HEK293T (cell line): Measurements from ENCODE around the gene CASQ2.

Source experiments
- CTCF ChIA-PET: fragments of 350-600 bp; formaldehyde crosslinking; extraction: SDS; loops from one replicate; lab custom pipeline; 2021; ENCODE audit warnings: antibody characterized with exemption, inconsistent platforms; lab: Yijun Ruan, JAX
- POLR2A ChIA-PET: fragments of 350-600 bp; formaldehyde crosslinking; extraction: SDS; loops from one replicate; lab custom pipeline; 2020; ENCODE audit warnings: antibody characterized with exemption, inconsistent platforms; lab: Yijun Ruan, JAX
- DNase-seq: peaks from one replicate; pipeline ENCODE4 v3.0.0; 2012; ENCODE audit warnings: mixed read lengths; ENCODE audit errors: extremely low spot score
- ARNT ChIP-seq: fragments of 450-650 bp; IDR thresholded peaks from 2 replicates; pipeline ENCODE4 v1.6.1; 2017; ENCODE audit warnings: mild to moderate bottlenecking
- BHLHE40 ChIP-seq: fragments of 450-650 bp; IDR thresholded peaks from 2 replicates; pipeline ENCODE4 v1.6.1; 2016; ENCODE audit warnings: mild to moderate bottlenecking, moderate library complexity, borderline replicate concordance
- CTBP1 ChIP-seq: fragments of 450-650 bp; IDR thresholded peaks from 2 replicates; pipeline ENCODE4 v1.6.1; 2016; ENCODE audit warnings: borderline replicate concordance
- ELF4 ChIP-seq: fragments of 450-650 bp; IDR thresholded peaks from 2 replicates; pipeline ENCODE4 v1.6.1; 2017; ENCODE audit warnings: antibody characterized with exemption
- FOXA1 ChIP-seq: fragments of 450-650 bp; IDR thresholded peaks from 2 replicates; pipeline ENCODE4 v1.6.1; 2016; ENCODE audit warnings: mild to moderate bottlenecking
- FOXK2 ChIP-seq: fragments of 450-650 bp; IDR thresholded peaks from 2 replicates; pipeline ENCODE4 v1.6.1; 2016; ENCODE audit warnings: mild to moderate bottlenecking
- FOXM1 ChIP-seq: fragments of 450-650 bp; IDR thresholded peaks from 2 replicates; pipeline ENCODE4 v1.6.1; 2017; ENCODE audit warnings: mild to moderate bottlenecking, borderline replicate concordance
- HDGF ChIP-seq: fragments of 450-650 bp; IDR thresholded peaks from 2 replicates; pipeline ENCODE4 v1.6.1; 2017; ENCODE audit warnings: antibody characterized with exemption, borderline replicate concordance
- L3MBTL2 ChIP-seq: fragments of 450-650 bp; conservative IDR thresholded peaks from 2 replicates; pipeline ENCODE4 v1.6.1; 2016; ENCODE audit warnings: mild to moderate bottlenecking
- LEF1 ChIP-seq: fragments of 450-650 bp; IDR thresholded peaks from 2 replicates; pipeline ENCODE4 v1.6.1; 2017; ENCODE audit warnings: mild to moderate bottlenecking, borderline replicate concordance
- NFRKB ChIP-seq: fragments of 450-650 bp; IDR thresholded peaks from 2 replicates; pipeline ENCODE4 v1.6.1; 2016; ENCODE audit warnings: mild to moderate bottlenecking, moderate library complexity
- PKNOX1 ChIP-seq: fragments of 450-650 bp; IDR thresholded peaks from 2 replicates; pipeline ENCODE4 v1.6.1; 2016
- SP1 ChIP-seq: fragments of 450-650 bp; IDR thresholded peaks from 2 replicates; pipeline ENCODE4 v1.6.1; 2017
- SUZ12 ChIP-seq: fragments of 450-650 bp; IDR thresholded peaks from 2 replicates; pipeline ENCODE4 v1.6.1; 2016; ENCODE audit warnings: mild to moderate bottlenecking
- TARDBP ChIP-seq: fragments of 450-650 bp; IDR thresholded peaks from 2 replicates; pipeline ENCODE4 v1.6.1; 2016
- ZNF384 ChIP-seq: fragments of 450-650 bp; IDR thresholded peaks from 2 replicates; pipeline ENCODE4 v1.6.1; 2016

Gene CASQ2

GRCh38 chr1:115677565-115677964, 90.9 kb downstream of the CASQ2 start:
- TF ChIP-seq SUZ12: no peak
- no peak for TF ChIP-seq LEF1
- no peak for TF ChIP-seq ARNT
- TF ChIP-seq TARDBP: no peak
- no peak for TF ChIP-seq FOXA1
- TF ChIP-seq PKNOX1: no peak
- no peak for TF ChIP-seq CTBP1
- TF ChIP-seq FOXM1: no peak
- no peak for TF ChIP-seq NFRKB
- no peak for TF ChIP-seq BHLHE40
- no peak for TF ChIP-seq L3MBTL2
- TF ChIP-seq FOXK2: no peak
- TF ChIP-seq ELF4: no peak
- TF ChIP-seq ZNF384: no peak
- no peak for TF ChIP-seq SP1
- no peak for TF ChIP-seq HDGF
- POLR2A ChIA-PET: no interaction called here
- DNase-seq: no peak
- CTCF ChIA-PET: interaction anchor here (0.5 kb wide), 1 partner anchor 806 kb away, joined by 3 read pairs; no protein-coding TSS in a partner anchor

DNA sequence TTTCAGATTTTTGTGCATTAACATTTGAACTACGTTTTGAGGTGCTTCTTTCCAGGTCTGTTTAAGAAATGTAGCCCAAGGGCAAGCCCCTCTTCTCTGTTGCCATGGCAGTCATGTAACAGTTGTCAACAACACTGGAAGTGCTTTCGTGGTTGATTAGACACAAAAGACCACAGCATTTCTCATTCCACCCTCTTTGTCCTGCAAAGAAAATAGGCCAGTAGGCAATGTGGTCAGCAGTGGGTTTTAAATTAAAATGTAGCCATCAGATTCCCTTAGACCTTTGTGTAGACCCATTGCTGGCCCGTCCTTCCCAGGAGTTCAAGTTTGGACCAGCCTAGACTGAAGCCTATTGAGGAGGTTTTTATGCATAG, 91.3 kb downstream of the CASQ2 start:
- ChIA-PET POLR2A (no interaction called here), CTCF (no interaction called here)
- DNase-seq: no peak
- no peak for TF ChIP-seq FOXK2
- no peak for TF ChIP-seq HDGF
- no peak for TF ChIP-seq ELF4
- TF ChIP-seq BHLHE40: no peak
- no peak for TF ChIP-seq FOXM1
- no peak for TF ChIP-seq CTBP1
- TF ChIP-seq TARDBP: no peak
- TF ChIP-seq PKNOX1: no peak
- no peak for TF ChIP-seq ZNF384
- TF ChIP-seq NFRKB: no peak
- no peak for TF ChIP-seq FOXA1
- TF ChIP-seq SP1: no peak
- no peak for TF ChIP-seq ARNT
- TF ChIP-seq SUZ12: no peak
- TF ChIP-seq L3MBTL2: no peak
- TF ChIP-seq LEF1: no peak

- no peak for DNase-seq
- CTCF ChIA-PET: no interaction called here
- TF ChIP-seq ZNF384 (no peak), TARDBP (no peak), SUZ12 (no peak), ELF4 (no peak), FOXM1 (no peak), CTBP1 (no peak), BHLHE40 (no peak), PKNOX1 (no peak), L3MBTL2 (no peak), LEF1 (no peak), NFRKB (no peak), SP1 (no peak), ARNT (no peak), HDGF (no peak), FOXK2 (no peak)
- POLR2A ChIA-PET: no interaction called here
Measured at GRCh38 chr1:115676498-115677181, 91.9 kb downstream of the CASQ2 start.

GRCh38 chr1:115672224-115673009, 96.1 kb downstream of the CASQ2 start:
- no peak for TF ChIP-seq SUZ12
- no peak for TF ChIP-seq PKNOX1
- no peak for TF ChIP-seq FOXM1
- no peak for TF ChIP-seq ZNF384
- TF ChIP-seq LEF1: no peak
- TF ChIP-seq SP1: no peak
- TF ChIP-seq FOXK2: no peak
- TF ChIP-seq BHLHE40: no peak
- TF ChIP-seq HDGF: no peak
- POLR2A ChIA-PET: no interaction called here
- CTCF ChIA-PET: interaction anchor here (0.6 kb wide), 2 partner anchors 34 to 64 kb away, joined by 3 read pairs; no protein-coding TSS in a partner anchor
- DNase-seq: no peak
